Measurements from ENCODE around the gene SMYD3. TPM values are rescaled to one million over a fixed set of nuclear protein-coding genes. Genes with fewer than 3 reads are reported as not detected.

Gene SMYD3
- total and polyA plus RNA-seq, 10 of the 15 experiments (the other 5 are each of a cell fraction or from before 2014, with no cell fraction given): 18.3 to 54.0 (median 24.8) TPM

DNA sequence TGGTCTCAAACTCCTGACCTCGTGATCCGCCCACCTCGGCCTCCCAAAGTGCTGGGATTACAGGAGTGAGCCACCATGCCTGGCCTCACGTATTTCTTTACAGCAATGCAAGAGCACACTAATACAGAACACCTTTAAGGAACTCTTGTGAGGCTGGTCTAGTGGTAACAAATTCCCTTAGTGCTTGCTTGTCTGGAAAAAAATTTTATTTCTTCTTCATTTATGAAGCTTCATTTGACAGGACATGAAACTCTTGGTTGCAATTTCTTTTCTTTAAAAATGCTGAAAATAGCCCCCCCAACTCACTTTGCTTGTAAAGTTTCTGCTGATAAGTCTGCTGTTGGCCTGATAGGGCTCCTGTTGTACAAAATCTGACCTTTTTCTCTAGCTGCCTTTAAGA lies 248.8 kb downstream of the SMYD3 start:
- intact Hi-C loops (cut with micrococcal nuclease; ENCODE audit: unreplicated experiment) (no loop called here), in situ Hi-C loops (cut with MboI) (no loop called here)
- Histone ChIP-seq H3K9ac (ENCODE audit: control insufficient read depth, insufficient read depth, low read length) (no peak overlapping the region), H3K9me3 (replicated peaks; ENCODE audit: control insufficient read depth, insufficient read depth, low read length) (peaks cover 2% of the 10 kb centered on the region; the same call in 2 of the 3 replicates), H2AFZ (ENCODE audit: control insufficient read depth, low read depth, low read length) (no peak overlapping the region), H3K79me2 (ENCODE audit: control insufficient read depth, insufficient read depth, low read length) (no peaks in the 10 kb centered on the region), H3K27ac (ENCODE audit: control insufficient read depth, insufficient read depth) (no peak overlapping the region), H3K27me3 (replicated peaks in 1 of 2; ENCODE audit: control insufficient read depth in 2 of 2, insufficient read depth in 2 of 2, low read length in 1 of 2) (no peaks in the 10 kb centered on the region), H3K4me1 (ENCODE audit: control insufficient read depth, insufficient read depth, low read length) (no peaks in the 10 kb centered on the region), H4K20me1 (ENCODE audit: control insufficient read depth, insufficient read depth) (no peaks in the 10 kb centered on the region), H3K4me3 (no peak overlapping the region), H3K4me2 (ENCODE audit: control insufficient read depth, insufficient read depth) (no peak overlapping the region), H3K36me3 (ENCODE audit: control insufficient read depth in 2 of 2, insufficient read depth in 2 of 2, low read length in 1 of 2) (no peaks in the 10 kb centered on the region; a peak in 1 of 4 replicates)
- 75% methylated on average over 4 of the region's 4 CpGs for WGBS (ENCODE audit: insufficient coverage, insufficient replicate concordance, low lambda C conversion rate, missing lambda C conversion rate)
- ATAC-seq (no peak), DNase-seq (ENCODE audit: low read depth, low spot score) (no peak), FAIRE-seq (no peak)
- SMC1A ChIA-PET (ENCODE audit: uncharacterized antibody, unreplicated experiment): no interaction called here
- POLR2A ChIA-PET: no interaction called here
- CTCF ChIA-PET: no interaction called here
- RAD21 ChIA-PET (ENCODE audit: unreplicated experiment): no interaction called here
- BruUV-seq (replicated peaks): no TSS peak
- TF ChIP-seq, protein P1, sequence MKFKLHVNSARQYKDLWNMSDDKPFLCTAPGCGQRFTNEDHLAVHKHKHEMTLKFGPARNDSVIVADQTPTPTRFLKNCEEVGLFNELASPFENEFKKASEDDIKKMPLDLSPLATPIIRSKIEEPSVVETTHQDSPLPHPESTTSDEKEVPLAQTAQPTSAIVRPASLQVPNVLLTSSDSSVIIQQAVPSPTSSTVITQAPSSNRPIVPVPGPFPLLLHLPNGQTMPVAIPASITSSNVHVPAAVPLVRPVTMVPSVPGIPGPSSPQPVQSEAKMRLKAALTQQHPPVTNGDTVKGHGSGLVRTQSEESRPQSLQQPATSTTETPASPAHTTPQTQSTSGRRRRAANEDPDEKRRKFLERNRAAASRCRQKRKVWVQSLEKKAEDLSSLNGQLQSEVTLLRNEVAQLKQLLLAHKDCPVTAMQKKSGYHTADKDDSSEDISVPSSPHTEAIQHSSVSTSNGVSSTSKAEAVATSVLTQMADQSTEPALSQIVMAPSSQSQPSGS (IDR thresholded peaks at IDR 0.05; ENCODE audit: low read length): no peak
- TF ChIP-seq TCF3 (IDR thresholded peaks at IDR 0.05; ENCODE audit: borderline replicate concordance, insufficient read depth, low read depth, low read length) (no peak), LARP7 (IDR thresholded peaks at IDR 0.05) (no peak), FOXM1 (IDR thresholded peaks at IDR 0.05; ENCODE audit: low read depth, low read length) (no peak), SPI1 (IDR thresholded peaks at IDR 0.05; ENCODE audit: borderline replicate concordance, insufficient read depth, low read depth, low read length) (no peak), KAT2A (conservative IDR thresholded peaks at IDR 0.05; ENCODE audit: control insufficient read depth, low read depth, low read length) (no peak), SREBF1 (IDR thresholded peaks at IDR 0.05; ENCODE audit: low read length) (no peak), ATF7 (IDR thresholded peaks at IDR 0.05; ENCODE audit: low read depth) (no peak), SP1 (IDR thresholded peaks at IDR 0.05; ENCODE audit: low read depth, low read length) (no peak), ZZZ3 (IDR thresholded peaks at IDR 0.05; ENCODE audit: control insufficient read depth, insufficient read length, low read depth) (no peak)
- TF ChIP-seq, protein P2, sequence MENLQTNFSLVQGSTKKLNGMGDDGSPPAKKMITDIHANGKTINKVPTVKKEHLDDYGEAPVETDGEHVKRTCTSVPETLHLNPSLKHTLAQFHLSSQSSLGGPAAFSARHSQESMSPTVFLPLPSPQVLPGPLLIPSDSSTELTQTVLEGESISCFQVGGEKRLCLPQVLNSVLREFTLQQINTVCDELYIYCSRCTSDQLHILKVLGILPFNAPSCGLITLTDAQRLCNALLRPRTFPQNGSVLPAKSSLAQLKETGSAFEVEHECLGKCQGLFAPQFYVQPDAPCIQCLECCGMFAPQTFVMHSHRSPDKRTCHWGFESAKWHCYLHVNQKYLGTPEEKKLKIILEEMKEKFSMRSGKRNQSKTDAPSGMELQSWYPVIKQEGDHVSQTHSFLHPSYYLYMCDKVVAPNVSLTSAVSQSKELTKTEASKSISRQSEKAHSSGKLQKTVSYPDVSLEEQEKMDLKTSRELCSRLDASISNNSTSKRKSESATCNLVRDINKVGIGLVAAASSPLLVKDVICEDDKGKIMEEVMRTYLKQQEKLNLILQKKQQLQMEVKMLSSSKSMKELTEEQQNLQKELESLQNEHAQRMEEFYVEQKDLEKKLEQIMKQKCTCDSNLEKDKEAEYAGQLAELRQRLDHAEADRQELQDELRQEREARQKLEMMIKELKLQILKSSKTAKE (IDR thresholded peaks at IDR 0.05; ENCODE audit: low read depth, poor library complexity, severe bottlenecking): no peak
- TF ChIP-seq, protein P3, sequence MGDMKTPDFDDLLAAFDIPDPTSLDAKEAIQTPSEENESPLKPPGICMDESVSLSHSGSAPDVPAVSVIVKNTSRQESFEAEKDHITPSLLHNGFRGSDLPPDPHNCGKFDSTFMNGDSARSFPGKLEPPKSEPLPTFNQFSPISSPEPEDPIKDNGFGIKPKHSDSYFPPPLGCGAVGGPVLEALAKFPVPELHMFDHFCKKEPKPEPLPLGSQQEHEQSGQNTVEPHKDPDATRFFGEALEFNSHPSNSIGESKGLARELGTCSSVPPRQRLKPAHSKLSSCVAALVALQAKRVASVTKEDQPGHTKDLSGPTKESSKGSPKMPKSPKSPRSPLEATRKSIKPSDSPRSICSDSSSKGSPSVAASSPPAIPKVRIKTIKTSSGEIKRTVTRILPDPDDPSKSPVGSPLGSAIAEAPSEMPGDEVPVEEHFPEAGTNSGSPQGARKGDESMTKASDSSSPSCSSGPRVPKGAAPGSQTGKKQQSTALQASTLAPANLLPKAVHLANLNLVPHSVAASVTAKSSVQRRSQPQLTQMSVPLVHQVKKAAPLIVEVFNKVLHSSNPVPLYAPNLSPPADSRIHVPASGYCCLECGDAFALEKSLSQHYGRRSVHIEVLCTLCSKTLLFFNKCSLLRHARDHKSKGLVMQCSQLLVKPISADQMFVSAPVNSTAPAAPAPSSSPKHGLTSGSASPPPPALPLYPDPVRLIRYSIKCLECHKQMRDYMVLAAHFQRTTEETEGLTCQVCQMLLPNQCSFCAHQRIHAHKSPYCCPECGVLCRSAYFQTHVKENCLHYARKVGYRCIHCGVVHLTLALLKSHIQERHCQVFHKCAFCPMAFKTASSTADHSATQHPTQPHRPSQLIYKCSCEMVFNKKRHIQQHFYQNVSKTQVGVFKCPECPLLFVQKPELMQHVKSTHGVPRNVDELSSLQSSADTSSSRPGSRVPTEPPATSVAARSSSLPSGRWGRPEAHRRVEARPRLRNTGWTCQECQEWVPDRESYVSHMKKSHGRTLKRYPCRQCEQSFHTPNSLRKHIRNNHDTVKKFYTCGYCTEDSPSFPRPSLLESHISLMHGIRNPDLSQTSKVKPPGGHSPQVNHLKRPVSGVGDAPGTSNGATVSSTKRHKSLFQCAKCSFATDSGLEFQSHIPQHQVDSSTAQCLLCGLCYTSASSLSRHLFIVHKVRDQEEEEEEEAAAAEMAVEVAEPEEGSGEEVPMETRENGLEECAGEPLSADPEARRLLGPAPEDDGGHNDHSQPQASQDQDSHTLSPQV (IDR thresholded peaks at IDR 0.05): no peak
- TF ChIP-seq, protein P4, sequence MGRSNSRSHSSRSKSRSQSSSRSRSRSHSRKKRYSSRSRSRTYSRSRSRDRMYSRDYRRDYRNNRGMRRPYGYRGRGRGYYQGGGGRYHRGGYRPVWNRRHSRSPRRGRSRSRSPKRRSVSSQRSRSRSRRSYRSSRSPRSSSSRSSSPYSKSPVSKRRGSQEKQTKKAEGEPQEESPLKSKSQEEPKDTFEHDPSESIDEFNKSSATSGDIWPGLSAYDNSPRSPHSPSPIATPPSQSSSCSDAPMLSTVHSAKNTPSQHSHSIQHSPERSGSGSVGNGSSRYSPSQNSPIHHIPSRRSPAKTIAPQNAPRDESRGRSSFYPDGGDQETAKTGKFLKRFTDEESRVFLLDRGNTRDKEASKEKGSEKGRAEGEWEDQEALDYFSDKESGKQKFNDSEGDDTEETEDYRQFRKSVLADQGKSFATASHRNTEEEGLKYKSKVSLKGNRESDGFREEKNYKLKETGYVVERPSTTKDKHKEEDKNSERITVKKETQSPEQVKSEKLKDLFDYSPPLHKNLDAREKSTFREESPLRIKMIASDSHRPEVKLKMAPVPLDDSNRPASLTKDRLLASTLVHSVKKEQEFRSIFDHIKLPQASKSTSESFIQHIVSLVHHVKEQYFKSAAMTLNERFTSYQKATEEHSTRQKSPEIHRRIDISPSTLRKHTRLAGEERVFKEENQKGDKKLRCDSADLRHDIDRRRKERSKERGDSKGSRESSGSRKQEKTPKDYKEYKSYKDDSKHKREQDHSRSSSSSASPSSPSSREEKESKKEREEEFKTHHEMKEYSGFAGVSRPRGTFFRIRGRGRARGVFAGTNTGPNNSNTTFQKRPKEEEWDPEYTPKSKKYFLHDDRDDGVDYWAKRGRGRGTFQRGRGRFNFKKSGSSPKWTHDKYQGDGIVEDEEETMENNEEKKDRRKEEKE (IDR thresholded peaks at IDR 0.05): no peak
